Mammary epithelial cell (primary cell): Measurements from ENCODE around the gene OPTC.

Experiments
- CTCF ChIP-seq, 2 donors: IDR thresholded peaks in 1 of 2; conservative IDR thresholded peaks in 1 of 2; 2 replicates each; pipeline ENCODE4 v1.5.1; 2011 to 2012; ENCODE audit warnings: inconsistent platforms in 2 of 2, low read length in 2 of 2, mild to moderate bottlenecking in 2 of 2, control low read depth in 1 of 2, low read depth in 1 of 2; ENCODE audit not compliant: insufficient read depth in 1 of 2; ENCODE audit errors: extremely low read depth in 1 of 2
- EZH2 ChIP-seq: IDR thresholded peaks from 2 replicates; pipeline ENCODE4 v1.6.1; 2012; ENCODE audit warnings: low read length, inconsistent platforms, borderline replicate concordance

GRCh38 chr1:203478986-203479385, 15.0 kb upstream of the OPTC start:
- TF ChIP-seq CTCF (conservative IDR thresholded peaks at IDR 0.05 in 1 of 2, IDR thresholded peaks at IDR 0.05 in 1 of 2; ENCODE audit: extremely low read depth in 1 of 2, insufficient read depth in 1 of 2, low read depth in 1 of 2, low read length in 2 of 2): no peak
- no peak for TF ChIP-seq EZH2
